H1 (cell line): ENCODE data around the gene NOTUM. TPM values are rescaled to one million over a fixed set of nuclear protein-coding genes. Genes with fewer than 3 reads are reported as not detected.

Experiments used
- CTCF ChIA-PET: fragments of 300-600 bp; sonication (Branson Sonifier 250); formaldehyde crosslinking; loops from one replicate; lab custom pipeline; 2021; ENCODE audit not compliant: partially characterized antibody; lab: Charles Lee
- POLR2A ChIA-PET: fragments of 300-600 bp; sonication (Branson Sonifier 250); formaldehyde crosslinking; loops from one replicate; lab custom pipeline; 2021; ENCODE audit warnings: inconsistent platforms; ENCODE audit not compliant: partially characterized antibody; lab: Charles Lee
- DNase-seq, 2 experiments: peaks; one replicate each; pipeline versions ENCODE4 v3.0.0 to v3.0.0-alpha.2; 2010 to 2022; ENCODE audit warnings: low spot score in 2 of 2, low read depth in 1 of 2, mixed read lengths in 1 of 2
- FAIRE-seq: peaks from 2 replicates; lab custom pipeline; 2011; peaks lifted over from hg19 to GRCh38; lab: Jason Lieb, UNC
- H2AFZ ChIP-seq: 2 replicates; pipeline ENCODE4 v1.8.1; 2012; ENCODE audit warnings: low read length, inconsistent platforms
- H2AK5ac ChIP-seq: 2 replicates; pipeline ENCODE4 v1.6.1; 2013; ENCODE audit warnings: low read depth, low read length
- H2BK120ac ChIP-seq: replicated peaks from 2 replicates; pipeline ENCODE3; 2013; ENCODE audit warnings: low read depth, low read length, inconsistent platforms
- H2BK12ac ChIP-seq: 2 replicates; pipeline ENCODE4 v1.6.1; 2013; ENCODE audit warnings: low read depth, low read length
- H2BK15ac ChIP-seq: 2 replicates; pipeline ENCODE4 v1.6.1; 2013; ENCODE audit warnings: low read length
- H2BK20ac ChIP-seq: 2 replicates; pipeline ENCODE4 v1.6.1; 2013; ENCODE audit warnings: low read length
- H2BK5ac ChIP-seq: 2 replicates; pipeline ENCODE4 v1.6.1; 2013; ENCODE audit warnings: low read depth, low read length
- H3K14ac ChIP-seq: 2 replicates; pipeline ENCODE4 v1.6.1; 2013; ENCODE audit warnings: inconsistent platforms; ENCODE audit not compliant: insufficient read length
- H3K18ac ChIP-seq: 2 replicates; pipeline ENCODE4 v1.6.1; 2013; ENCODE audit warnings: low read length; ENCODE audit errors: extremely low read depth
- H3K23ac ChIP-seq: 2 replicates; pipeline ENCODE4 v1.6.1; 2013; ENCODE audit warnings: inconsistent platforms; ENCODE audit not compliant: insufficient read length
- H3K23me2 ChIP-seq: 2 replicates; pipeline ENCODE4 v1.6.1; 2013; ENCODE audit warnings: low read depth, low read length
- H3K27ac ChIP-seq: 2 replicates; pipeline ENCODE4 v1.6.1; 2011; ENCODE audit warnings: low read depth, low read length, inconsistent platforms
- H3K27me3 ChIP-seq, 4 experiments: replicated peaks in 1 of 4; 1 replicate in 1 of 4; 2 replicates in 3 of 4; pipeline versions ENCODE4 v1.6.1 to v1.8.1; 2011 to 2013; ENCODE audit warnings: low read length in 3 of 4, mild to moderate bottlenecking in 3 of 4, inconsistent platforms in 2 of 4, mixed read lengths in 2 of 4, moderate library complexity in 1 of 4; ENCODE audit not compliant: control insufficient read depth in 3 of 4, insufficient read depth in 3 of 4; ENCODE audit errors: extremely low read depth in 1 of 4
- H3K36me3 ChIP-seq, 4 experiments: 2 replicates each; pipeline versions ENCODE4 v1.6.1 to v1.8.1; 2011 to 2013; ENCODE audit warnings: mild to moderate bottlenecking in 4 of 4, low read length in 3 of 4, moderate library complexity in 2 of 4, control low read depth in 1 of 4, inconsistent platforms in 1 of 4; ENCODE audit not compliant: insufficient read depth in 4 of 4, control insufficient read depth in 2 of 4
- H3K4ac ChIP-seq: replicated peaks from 2 replicates; pipeline ENCODE3; 2013; ENCODE audit warnings: low read length, low read depth, mixed read lengths, inconsistent platforms; ENCODE audit not compliant: insufficient read length
- H3K4me1 ChIP-seq, 4 experiments: replicated peaks in 1 of 4; 1 replicate in 1 of 4; 2 replicates in 3 of 4; pipeline versions ENCODE4 v1.6.1 to v1.8.1; 2011 to 2013; ENCODE audit warnings: low read length in 3 of 4, inconsistent platforms in 2 of 4, mixed read lengths in 1 of 4; ENCODE audit not compliant: insufficient read depth in 4 of 4, control insufficient read depth in 3 of 4
- H3K4me2 ChIP-seq, 2 experiments: 2 replicates each; pipeline versions ENCODE4 v1.6.1 to v1.8.1; 2011 to 2013; ENCODE audit warnings: low read depth in 2 of 2, low read length in 2 of 2, control low read depth in 1 of 2, inconsistent platforms in 1 of 2, mild to moderate bottlenecking in 1 of 2; ENCODE audit not compliant: insufficient read depth in 1 of 2
- H3K4me3 ChIP-seq, 4 experiments: fragments of 200-600, 300-600 bp in 1 of 4; sonication (generic), shearing (Covaris generic), sonication (Bioruptor Twin) in 1 of 4; 2 replicates each; pipeline versions ENCODE4 v1.5.1 to v1.8.1; 2011 to 2016; ENCODE audit warnings: low read length in 4 of 4, low read depth in 3 of 4, control low read depth in 2 of 4, inconsistent platforms in 2 of 4, mild to moderate bottlenecking in 2 of 4, mixed read lengths in 1 of 4, moderate library complexity in 1 of 4; ENCODE audit not compliant: insufficient read depth in 2 of 4; ENCODE audit errors: extremely low read depth in 1 of 4
- H3K56ac ChIP-seq: replicated peaks from 2 replicates; pipeline ENCODE3; 2013; ENCODE audit warnings: low read depth, mild to moderate bottlenecking, mixed read lengths, low read length, inconsistent platforms; ENCODE audit not compliant: insufficient read length
- H3K79me1 ChIP-seq: 2 replicates; pipeline ENCODE4 v1.6.1; 2013; ENCODE audit warnings: low read depth, low read length, control low read depth
- H3K79me2 ChIP-seq, 2 experiments: 2 replicates each; pipeline versions ENCODE4 v1.6.1 to v1.8.1; 2012 to 2013; ENCODE audit warnings: low read length in 2 of 2, mild to moderate bottlenecking in 2 of 2, inconsistent platforms in 1 of 2; ENCODE audit not compliant: insufficient read depth in 2 of 2, control insufficient read depth in 1 of 2
- H3K9ac ChIP-seq, 4 experiments: replicated peaks in 1 of 4; 1 replicate in 1 of 4; 2 replicates in 3 of 4; pipeline versions ENCODE4 v1.6.1 to v1.8.1; 2011 to 2013; ENCODE audit warnings: low read depth in 3 of 4, low read length in 3 of 4, control low read depth in 2 of 4, mild to moderate bottlenecking in 2 of 4, moderate library complexity in 2 of 4, inconsistent platforms in 1 of 4; ENCODE audit errors: extremely low read depth in 1 of 4
- H3K9me3 ChIP-seq, 2 experiments: 2 replicates each; pipeline versions ENCODE4 v1.6.1 to v1.8.1; 2012 to 2013; ENCODE audit warnings: mild to moderate bottlenecking in 2 of 2, moderate library complexity in 2 of 2, control low read depth in 1 of 2, inconsistent platforms in 1 of 2, low read depth in 1 of 2, low read length in 1 of 2, mixed read lengths in 1 of 2; ENCODE audit not compliant: insufficient read depth in 2 of 2
- H4K20me1 ChIP-seq, 2 experiments: replicated peaks in 1 of 2; 2 replicates each; pipeline versions ENCODE3 to v1.8.1; 2011 to 2013; ENCODE audit warnings: inconsistent platforms in 2 of 2, low read length in 2 of 2, mild to moderate bottlenecking in 1 of 2; ENCODE audit not compliant: insufficient read depth in 2 of 2, control insufficient read depth in 1 of 2
- H4K5ac ChIP-seq: 2 replicates; pipeline ENCODE4 v1.6.1; 2013; ENCODE audit warnings: low read length, low read depth, mixed read lengths, inconsistent platforms; ENCODE audit not compliant: insufficient read length
- H4K8ac ChIP-seq: 2 replicates; pipeline ENCODE4 v1.8.0; 2013; ENCODE audit warnings: mild to moderate bottlenecking, moderate library complexity, low read length, inconsistent platforms; ENCODE audit not compliant: insufficient read depth; ENCODE audit errors: extremely low read depth
- H4K91ac ChIP-seq: replicated peaks from 2 replicates; pipeline ENCODE3; 2013; ENCODE audit warnings: low read length, mixed read lengths, inconsistent platforms; ENCODE audit not compliant: insufficient read length
- BACH1 ChIP-seq: IDR thresholded peaks from 2 replicates; pipeline ENCODE4 v1.6.1; 2012; ENCODE audit warnings: low read length, improper control_type of control experiment
- CHD1 ChIP-seq: IDR thresholded peaks from 2 replicates; pipeline ENCODE4 v1.6.1; 2012; ENCODE audit warnings: low read depth, low read length, improper control_type of control experiment
- CTCF ChIP-seq, 3 experiments: IDR thresholded peaks; 1 replicate in 2 of 3; 2 replicates in 1 of 3; pipeline versions ENCODE4 v1.5.1 to v1.6.1; 2011; ENCODE audit warnings: low read length in 3 of 3, mild to moderate bottlenecking in 3 of 3, inconsistent platforms in 2 of 3, low read depth in 1 of 3, moderate library complexity in 1 of 3; ENCODE audit not compliant: insufficient read depth in 1 of 3; ENCODE audit errors: control extremely low read depth in 1 of 3
- EZH2 ChIP-seq: fragments of 200-600 bp; sonication (generic); IDR thresholded peaks from 2 replicates; pipeline ENCODE4 v1.7.1; 2012; ENCODE audit warnings: low read depth, mild to moderate bottlenecking, moderate library complexity, low read length, inconsistent platforms; ENCODE audit not compliant: severe bottlenecking
- GTF2F1 ChIP-seq: IDR thresholded peaks from 2 replicates; pipeline ENCODE4 v1.6.1; 2012; ENCODE audit warnings: low read depth, low read length, improper control_type of control experiment, borderline replicate concordance
- POLR2A ChIP-seq, 2 experiments: IDR thresholded peaks; 1 replicate in 1 of 2; 2 replicates in 1 of 2; pipeline ENCODE4 v1.6.1; 2011; ENCODE audit warnings: low read depth in 2 of 2, low read length in 2 of 2, mild to moderate bottlenecking in 2 of 2; ENCODE audit errors: control extremely low read depth in 1 of 2
- POLR2AphosphoS5 ChIP-seq: IDR thresholded peaks from 2 replicates; pipeline ENCODE4 v1.6.1; 2011; ENCODE audit warnings: low read depth, low read length
- RAD21 ChIP-seq, 2 experiments: IDR thresholded peaks in 1 of 2; conservative IDR thresholded peaks in 1 of 2; 2 replicates each; pipeline ENCODE4 v1.6.1; 2011; ENCODE audit warnings: low read depth in 2 of 2, low read length in 2 of 2, improper control_type of control experiment in 1 of 2, inconsistent platforms in 1 of 2, mild to moderate bottlenecking in 1 of 2, moderate library complexity in 1 of 2
- RNF2 ChIP-seq: fragments of 200-900, 300-1000 bp; sonication (generic); IDR thresholded peaks from 2 replicates; pipeline ENCODE4 v1.7.1; 2016; ENCODE audit warnings: borderline replicate concordance, low read depth, mild to moderate bottlenecking, antibody characterized with exemption, low read length; ENCODE audit not compliant: poor library complexity, severe bottlenecking; ENCODE audit errors: missing control alignments
- SAP30 ChIP-seq: fragments of 300-600 bp; sonication (generic); IDR thresholded peaks from 2 replicates; pipeline ENCODE4 v1.7.1; 2012; ENCODE audit warnings: low read length, moderate library complexity, mild to moderate bottlenecking, inconsistent platforms; ENCODE audit not compliant: insufficient read depth, insufficient replicate concordance
- WGBS, 2 experiments: shearing (Covaris generic) in 1 of 2; methylation state at CpG; one replicate each; pipeline versions ENCODE4 v1.1.6 to v1.1.7; 2013 to 2015; ENCODE audit warnings: low lambda C conversion rate in 2 of 2, mixed read lengths in 2 of 2, inconsistent platforms in 1 of 2, low coverage in 1 of 2, missing lambda C conversion rate in 1 of 2; ENCODE audit not compliant: insufficient replicate concordance in 2 of 2, insufficient coverage in 1 of 2, insufficient read length in 1 of 2; ENCODE audit errors: extremely low coverage in 1 of 2, missing lambda C conversion rate in 1 of 2; 5-methylcytosine and 5-hydroxymethylcytosine counted together
- polyA plus RNA-seq, 7 experiments: library from polyadenylated mRNA; depleted of rRNA in 3 of 7; stranded (reverse) in 5 of 7; unstranded in 2 of 7; fragments of >200 nt in 5 of 7; fragments of 200-250 nt in 2 of 7; gene quantifications; 1 replicate in 5 of 7; 2 replicates in 1 of 7; 4 replicates in 1 of 7; pipeline versions ENCODE4 v1.2.1 to v1.2.3, GENCODE V29; 2011 to 2013; ENCODE audit warnings: missing spikeins in 2 of 7, mixed read lengths in 2 of 7
- total RNA-seq: library from RNA; stranded (reverse); fragmentation: NEBNext Ultra II Directional; extraction: Animal tissue kit (Norgen Biotek cat#: 25700); gene quantifications from 2 replicates; pipeline ENCODE4 v1.2.1, GENCODE V29; 2021

The NOTUM gene
- total and polyA plus RNA-seq, 2 of the 8 experiments (the other 6 are each of a cell fraction or from before 2014, with no cell fraction given) = 0.45 to 0.76 TPM

- H3K4me1 ChIP-seq = peaks cover 0 to 10% (median 5%) of the 10 kb centered on the region in 4 experiments; a peak in 3 of 7 replicates
- no peak overlapping the region for H2BK5ac ChIP-seq
- ChIA-PET CTCF (interaction anchor here (0.9 to 1.0 kb wide), 2 partner anchors 16 to 122 kb away, joined by 3 to 5 read pairs; no protein-coding TSS in a partner anchor), POLR2A (interaction anchor here (1.0 to 2.8 kb wide), 5 partner anchors 8 to 39 kb away, joined by 3 to 13 read pairs (median 4); partner anchors contain the start of gene SIRT7)
- peaks cover 0 to 4% (median 2%) of the 10 kb centered on the region in 4 experiments; a peak in 2 of 7 replicates for H3K27me3 ChIP-seq
- H2BK20ac ChIP-seq = no peak overlapping the region
- H4K20me1 ChIP-seq = peaks cover 3 to 30% of the 10 kb centered on the region in 2 experiments
- FAIRE-seq (no peak), DNase-seq (no peak)
- no peak overlapping the region; the same call in 1 of the 2 replicates for H4K8ac ChIP-seq
- no peak overlapping the region for H3K4me3 ChIP-seq
- no peak overlapping the region for H3K18ac ChIP-seq
- no peak overlapping the region for H3K4ac ChIP-seq
- H2AFZ ChIP-seq = no peak overlapping the region
- no peak overlapping the region for H3K14ac ChIP-seq
- WGBS, 2 experiments = 93% methylated on average over 9 of the region's 11 CpGs; no CpG with 5 or more reads in 1 of the 2 experiments
- no peak overlapping the region for H2AK5ac ChIP-seq
- H3K27ac ChIP-seq = no peak overlapping the region
- no peak overlapping the region for H3K56ac ChIP-seq
- H3K23me2 ChIP-seq = peaks cover 6% of the 10 kb centered on the region; the same call in 1 of the 2 replicates
- H2BK12ac ChIP-seq = no peak overlapping the region
- no peak overlapping the region for H4K91ac ChIP-seq
- H4K5ac ChIP-seq = no peak overlapping the region
- no peak overlapping the region for H3K9ac ChIP-seq
- no peaks in the 10 kb centered on the region for H3K9me3 ChIP-seq
- H3K23ac ChIP-seq = no peak overlapping the region
- peaks cover 6 to 10% (median 8%) of the 10 kb centered on the region in 4 experiments for H3K36me3 ChIP-seq
- H3K79me1 ChIP-seq = peaks cover 2% of the 10 kb centered on the region; the same call in 1 of the 2 replicates
- H3K79me2 ChIP-seq = no peaks in the 10 kb centered on the region
- no peak overlapping the region for H2BK120ac ChIP-seq
- H3K4me2 ChIP-seq = no peak overlapping the region
- H2BK15ac ChIP-seq = no peak overlapping the region
- TF ChIP-seq CHD1 (no peak), RAD21 (IDR thresholded peaks at IDR 0.05 in 1 of 2, conservative IDR thresholded peaks at IDR 0.05 in 1 of 2; ENCODE audit: low read depth in 2 of 2, low read length in 2 of 2) (no peak), SAP30 (no peak), POLR2AphosphoS5 (no peak), EZH2 (no peak), CTCF (IDR thresholded peaks at IDR 0.05; ENCODE audit: control extremely low read depth in 1 of 3, insufficient read depth in 1 of 3, low read depth in 1 of 3, low read length in 3 of 3) (no peak), GTF2F1 (no peak), RNF2 (no peak), POLR2A (IDR thresholded peaks at IDR 0.05; ENCODE audit: control extremely low read depth in 1 of 2, low read depth in 2 of 2, low read length in 2 of 2) (no peak), BACH1 (no peak)
Observed at GRCh38 chr17:81908793-81909192, 52.2 kb downstream of the NOTUM start.
